WTC11 (cell line): ENCODE results near the gene OR14I1. TPM values are rescaled to one million over a fixed set of nuclear protein-coding genes. Genes with fewer than 3 reads are reported as not detected.

Experiments used
- ATAC-seq: fragments of 200-7000 bp; cut with Tn5 transposase; 2 replicates; pipeline ENCODE4 v1.10.0; 2021; ENCODE audit warnings: mild to moderate bottlenecking, moderate library complexity
- CTCF ChIA-PET: fragments of 300-600 bp; sonication (Branson Sonifier 250); formaldehyde crosslinking; loops from one replicate; lab custom pipeline; 2021; ENCODE audit warnings: antibody characterized with exemption; lab: Charles Lee
- POLR2A ChIA-PET: fragments of 350-600 bp; sonication (Branson Sonifier 250); formaldehyde crosslinking; loops from one replicate; lab custom pipeline; 2021; ENCODE audit warnings: antibody characterized with exemption; lab: Charles Lee
- DNase-seq: peaks from one replicate; pipeline ENCODE4 v3.0.0; 2021; ENCODE audit warnings: low spot score
- H3K27ac Mint-ChIP-seq: 2 replicates; pipeline ENCODE4 v1.8.0; 2021; ENCODE audit warnings: mixed read lengths
- H3K27me3 Mint-ChIP-seq: 2 replicates; pipeline ENCODE4 v1.8.0; 2021; ENCODE audit warnings: low read depth, mild to moderate bottlenecking, moderate library complexity, mixed read lengths
- H3K36me3 Mint-ChIP-seq: 2 replicates; pipeline ENCODE4 v1.8.0; 2021; ENCODE audit warnings: mixed read lengths
- H3K4me1 Mint-ChIP-seq: 2 replicates; pipeline ENCODE4 v1.8.0; 2022; ENCODE audit warnings: mixed read lengths
- H3K4me3 Mint-ChIP-seq: 2 replicates; pipeline ENCODE4 v1.8.0; 2021; ENCODE audit warnings: mild to moderate bottlenecking, moderate library complexity, mixed read lengths
- H3K9me3 Mint-ChIP-seq: 2 replicates; pipeline ENCODE4 v1.8.0; 2021; ENCODE audit warnings: mixed read lengths
- ATF1 ChIP-seq: sonication (generic); formaldehyde crosslinking; IDR thresholded peaks from 2 replicates; pipeline ENCODE4 v1.8.1; 2023; ENCODE audit warnings: mild to moderate bottlenecking, moderate library complexity, missing genetic modification reagents
- CREM ChIP-seq: sonication (generic); formaldehyde crosslinking; IDR thresholded peaks from 2 replicates; pipeline ENCODE4 v1.8.1; 2022; ENCODE audit warnings: mild to moderate bottlenecking, missing genetic modification reagents, moderate library complexity
- EMX1 ChIP-seq: fragments of 250-450 bp; sonication (Bioruptor Pico); IDR thresholded peaks from 2 replicates; pipeline ENCODE4 v1.8.0; 2021; ENCODE audit warnings: mild to moderate bottlenecking
- FOXJ3 ChIP-seq: sonication (generic); formaldehyde crosslinking; IDR thresholded peaks from 2 replicates; pipeline ENCODE4 v1.9.0; 2021; ENCODE audit warnings: missing genetic modification reagents, mild to moderate bottlenecking, borderline replicate concordance
- FOXK1 ChIP-seq: sonication (generic); formaldehyde crosslinking; IDR thresholded peaks from 2 replicates; pipeline ENCODE4 v1.8.0; 2022; ENCODE audit warnings: mild to moderate bottlenecking, moderate library complexity, missing genetic modification reagents
- IRF1 ChIP-seq: sonication (generic); formaldehyde crosslinking; IDR thresholded peaks from 2 replicates; pipeline ENCODE4 v1.8.0; 2023; ENCODE audit warnings: missing genetic modification reagents
- KAT7 ChIP-seq: sonication (generic); formaldehyde crosslinking; IDR thresholded peaks from 2 replicates; pipeline ENCODE4 v1.8.1; 2023; ENCODE audit warnings: missing genetic modification reagents, mild to moderate bottlenecking, borderline replicate concordance
- MXD4 ChIP-seq: fragments of 250-450 bp; sonication (Bioruptor Pico); IDR thresholded peaks from 2 replicates; pipeline ENCODE4 v1.8.0; 2021; ENCODE audit warnings: mild to moderate bottlenecking, moderate library complexity, borderline replicate concordance
- NR1H2 ChIP-seq: sonication (generic); formaldehyde crosslinking; IDR thresholded peaks from 2 replicates; pipeline ENCODE4 v1.9.0; 2021; ENCODE audit warnings: mild to moderate bottlenecking, moderate library complexity, missing genetic modification reagents
- NR3C1 ChIP-seq: sonication (generic); formaldehyde crosslinking; conservative IDR thresholded peaks from 2 replicates; pipeline ENCODE4 v1.8.1; 2023; ENCODE audit warnings: low read depth, mild to moderate bottlenecking, missing genetic modification reagents
- ZNF263 ChIP-seq: sonication (generic); formaldehyde crosslinking; IDR thresholded peaks from 2 replicates; pipeline ENCODE4 v1.8.1; 2022; ENCODE audit warnings: low read depth, mild to moderate bottlenecking, moderate library complexity, missing genetic modification reagents
- ZNF281 ChIP-seq: sonication (generic); formaldehyde crosslinking; IDR thresholded peaks from 2 replicates; pipeline ENCODE4 v1.8.0; 2023; ENCODE audit warnings: mild to moderate bottlenecking, missing genetic modification reagents
- ZNF425 ChIP-seq: fragments of 250-450 bp; sonication (Bioruptor Pico); conservative IDR thresholded peaks from 2 replicates; pipeline ENCODE4 v1.9.0; 2021; ENCODE audit warnings: mild to moderate bottlenecking
- ZNF532 ChIP-seq: fragments of 250-450 bp; sonication (Bioruptor Pico); IDR thresholded peaks from 2 replicates; pipeline ENCODE4 v1.9.0; 2021; ENCODE audit warnings: mild to moderate bottlenecking, borderline replicate concordance
- total RNA-seq: library from RNA; stranded (reverse); gene quantifications from 3 replicates; pipeline ENCODE4 v1.2.3, GENCODE V29; 2021

Gene OR14I1
- total RNA-seq, 1 experiment from 2014 or later = not detected

- TF ChIP-seq ZNF281 (CRISPR knock-in tag) (no peak), IRF1 (CRISPR knock-in tag) (no peak), CREM (CRISPR knock-in tag) (no peak)
These were observed 6.3 kb downstream of the OR14I1 start (continued) for GRCh38 chr1:248696261-248696660.

- H3K27me3 Mint-ChIP-seq = peaks cover 14% of the 10 kb centered on the region
- peaks cover 71% of the 10 kb centered on the region for H3K36me3 Mint-ChIP-seq
- no peak for DNase-seq
- H3K4me3 Mint-ChIP-seq = no peak overlapping the region
- CTCF ChIA-PET = no interaction called here
- no peak for ATAC-seq
- H3K4me1 Mint-ChIP-seq = no peaks in the 10 kb centered on the region
- no peak overlapping the region for H3K27ac Mint-ChIP-seq
- POLR2A ChIA-PET = no interaction called here
- peaks cover 81% of the 10 kb centered on the region for H3K9me3 Mint-ChIP-seq
- TF ChIP-seq CREM (CRISPR knock-in tag) (no peak), FOXK1 (CRISPR knock-in tag) (no peak), FOXJ3 (no peak), EMX1 (CRISPR knock-in tag) (no peak), ATF1 (CRISPR knock-in tag) (no peak), ZNF263 (no peak), ZNF425 (CRISPR knock-in tag) (no peak), MXD4 (CRISPR knock-in tag) (no peak), NR3C1 (CRISPR knock-in tag) (no peak), KAT7 (CRISPR knock-in tag) (no peak), NR1H2 (CRISPR knock-in tag) (no peak), ZNF532 (CRISPR knock-in tag) (no peak)
These were observed 7.0 kb downstream of the OR14I1 start for GRCh38 chr1:248695451-248696132.
